Right lung (tissue), 10 donors: Measurements from ENCODE around the gene TUBGCP4. TPM values are rescaled to one million over a fixed set of nuclear protein-coding genes. Genes with fewer than 3 reads are reported as not detected.

Source experiments
- DNase-seq, 2 donors: peaks; one replicate each; pipeline ENCODE4 v3.0.0-alpha.2; 2013
- long read RNA-seq, 8 donors: transcript quantifications; one replicate each; lab custom pipeline, GENCODE V29; 2026
- polyA plus RNA-seq, 5 donors: library from polyadenylated mRNA; unstranded; fragments of 120-200 nt; gene quantifications; one replicate each; pipeline versions ENCODE4 v1.2.1 to v1.2.3, GENCODE V29; 2013; ENCODE audit warnings: inconsistent platforms in 1 of 5, low replicate concordance in 1 of 5; ENCODE audit not compliant: insufficient read length in 5 of 5, insufficient read depth in 1 of 5

TUBGCP4 gene
- 10 to 100 TPM; 24.9 to 30.4 (median 29.1) TPM for polyA plus RNA-seq
- long read RNA-seq, donor 1, full-length matches to known transcripts: 3 of 89 reads
- long read RNA-seq, donor 1, partial matches to known transcripts: 81 of 89 reads
- long read RNA-seq, donor 1, other reads (novel, unspliced or antisense): 5 of 89 reads
- long read RNA-seq, donor 2: 0 reads
- long read RNA-seq, donor 3, full-length matches to known transcripts: 1 of 1 reads
- long read RNA-seq, donor 3, partial matches to known transcripts: 0 of 1 reads
- long read RNA-seq, donor 3, other reads (novel, unspliced or antisense): 0 of 1 reads
- long read RNA-seq, donor 4, full-length matches to known transcripts: 3 of 36 reads
- long read RNA-seq, donor 4, partial matches to known transcripts: 33 of 36 reads
- long read RNA-seq, donor 4, other reads (novel, unspliced or antisense): 0 of 36 reads
- long read RNA-seq, donor 5, full-length matches to known transcripts: 3 of 12 reads
- long read RNA-seq, donor 5, partial matches to known transcripts: 9 of 12 reads
- long read RNA-seq, donor 5, other reads (novel, unspliced or antisense): 0 of 12 reads
- long read RNA-seq, donor 6, full-length matches to known transcripts: 4 of 16 reads
- long read RNA-seq, donor 6, partial matches to known transcripts: 12 of 16 reads
- long read RNA-seq, donor 6, other reads (novel, unspliced or antisense): 0 of 16 reads
- long read RNA-seq, donor 7, full-length matches to known transcripts: 3 of 59 reads
- long read RNA-seq, donor 7, partial matches to known transcripts: 56 of 59 reads
- long read RNA-seq, donor 7, other reads (novel, unspliced or antisense): 0 of 59 reads
- long read RNA-seq, donor 8, full-length matches to known transcripts: 4 of 4 reads
- long read RNA-seq, donor 8, partial matches to known transcripts: 0 of 4 reads
- long read RNA-seq, donor 8, other reads (novel, unspliced or antisense): 0 of 4 reads

- peak; percentile 78 to 79 for DNase-seq
Measured at GRCh38 chr15:43370975-43371974, at the start of gene TUBGCP4, which contains the start of gene ZSCAN29. Gene TUBGCP4 (plus strand): TSS chr15:43371101. CDS start chr15:43371355, 254 bp downstream. Gene ZSCAN29 (minus strand): TSS chr15:43371043. CDS start chr15:43369913, 1,130 bp downstream.

GRCh38 chr15:43325039-43325684 lies 45.7 kb upstream of the TUBGCP4 start:
- no peak for DNase-seq

GRCh38 chr15:43329217-43329959 lies 41.5 kb upstream of the TUBGCP4 start:
- peak in 1 of 2 donors; percentile 4 for DNase-seq

- peak; percentile 96 to 97 for DNase-seq
Measured at GRCh38 chr15:43329960-43330779, 40.7 kb upstream of the TUBGCP4 start, which contains the start of gene LCMT2. Gene LCMT2 (minus strand): TSS chr15:43330573. CDS start chr15:43330489, 84 bp downstream.

- DNase-seq: no peak
Measured at GRCh38 chr15:43330780-43331087, 40.2 kb upstream of the TUBGCP4 start.

GRCh38 chr15:43346305-43346704 lies 24.6 kb upstream of the TUBGCP4 start:
- no peak for DNase-seq

GRCh38 chr15:43347114-43347513 lies 23.8 kb upstream of the TUBGCP4 start:
- no peak for DNase-seq

GRCh38 chr15:43352693-43353382 lies 18.1 kb upstream of the TUBGCP4 start:
- DNase-seq: no peak

- no peak for DNase-seq
Measured at GRCh38 chr15:43360821-43361220, 10.1 kb upstream of the TUBGCP4 start.

- no peak for DNase-seq
Measured at GRCh38 chr15:43361313-43361903, 9.5 kb upstream of the TUBGCP4 start.

- peak; percentile 40 to 46 for DNase-seq
Measured at GRCh38 chr15:43370310-43370974, 459 bp upstream of the TUBGCP4 start.

GRCh38 chr15:43376017-43376705 lies 5.3 kb downstream of the TUBGCP4 start:
- no peak for DNase-seq

GRCh38 chr15:43378601-43379000 lies 7.7 kb downstream of the TUBGCP4 start:
- no peak for DNase-seq

GRCh38 chr15:43382310-43382709 lies 11.4 kb downstream of the TUBGCP4 start:
- no peak for DNase-seq

GRCh38 chr15:43383070-43383469 lies 12.2 kb downstream of the TUBGCP4 start:
- DNase-seq: no peak

GRCh38 chr15:43390723-43391122 lies 19.8 kb downstream of the TUBGCP4 start:
- DNase-seq: no peak
